ENCODE measurements around the gene ADCY1. TPM values are rescaled to one million over a fixed set of nuclear protein-coding genes. Genes with fewer than 3 reads are reported as not detected.

The ADCY1 gene
- total and polyA plus RNA-seq, 4 donors = 0.33 to 20.1 (median 4.1) TPM

DNA sequence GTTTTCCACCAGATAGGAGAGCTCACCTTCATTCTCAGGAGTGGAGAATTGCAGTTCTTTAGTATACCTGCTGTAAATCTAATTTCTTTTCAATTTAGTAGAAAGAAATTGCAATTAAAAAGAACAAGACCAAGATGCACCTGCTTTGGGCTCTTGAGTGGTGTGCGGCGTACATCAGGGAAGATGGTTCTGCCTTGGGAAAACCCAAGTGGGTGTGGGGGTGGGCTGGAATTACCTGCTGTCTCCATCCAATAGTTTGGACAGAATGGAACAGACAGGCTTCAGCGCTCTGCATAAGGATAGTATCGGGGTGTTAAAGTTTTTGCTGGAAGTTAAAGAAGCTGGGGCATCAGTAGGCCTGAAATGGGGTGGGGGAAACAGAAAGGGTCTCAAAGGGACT is 7.2 kb upstream of the ADCY1 start:
- TF ChIP-seq RAD21 (IDR thresholded peaks at IDR 0.05) (no peak), EGR1 (IDR thresholded peaks at IDR 0.05; ENCODE audit: low read depth in 2 of 2) (no peak), GABPA (IDR thresholded peaks at IDR 0.05 in 1 of 2, conservative IDR thresholded peaks at IDR 0.05 in 1 of 2) (no peak)
- no peaks in the 10 kb centered on the region for H3K36me3 ChIP-seq (ENCODE audit: control insufficient read depth in 4 of 4, insufficient read depth in 3 of 4, low read depth in 1 of 4, low read length in 3 of 4)
- no peak overlapping the region for H3K27ac ChIP-seq (ENCODE audit: low read depth in 1 of 2, low read length in 2 of 2)
- no peak overlapping the region for H3K4me3 ChIP-seq (ENCODE audit: low read depth in 1 of 3, low read length in 3 of 3)
- 95% methylated on average over 4 of the region's 4 CpGs for WGBS
- H3K27me3 ChIP-seq (ENCODE audit: control insufficient read depth in 4 of 4, insufficient read depth in 4 of 4, low read length in 3 of 4) = no peaks in the 10 kb centered on the region
- H3K9ac ChIP-seq (ENCODE audit: low read depth in 1 of 2, low read length in 2 of 2) = no peak overlapping the region
- H3K4me1 ChIP-seq (ENCODE audit: control insufficient read depth in 4 of 4, insufficient read depth in 4 of 4, low read length in 3 of 4) = no peaks in the 10 kb centered on the region
- no peaks in the 10 kb centered on the region for H3K9me3 ChIP-seq (ENCODE audit: control insufficient read depth in 4 of 4, low read length in 3 of 4)
- no peak for DNase-seq (ENCODE audit: low spot score)

DNA sequence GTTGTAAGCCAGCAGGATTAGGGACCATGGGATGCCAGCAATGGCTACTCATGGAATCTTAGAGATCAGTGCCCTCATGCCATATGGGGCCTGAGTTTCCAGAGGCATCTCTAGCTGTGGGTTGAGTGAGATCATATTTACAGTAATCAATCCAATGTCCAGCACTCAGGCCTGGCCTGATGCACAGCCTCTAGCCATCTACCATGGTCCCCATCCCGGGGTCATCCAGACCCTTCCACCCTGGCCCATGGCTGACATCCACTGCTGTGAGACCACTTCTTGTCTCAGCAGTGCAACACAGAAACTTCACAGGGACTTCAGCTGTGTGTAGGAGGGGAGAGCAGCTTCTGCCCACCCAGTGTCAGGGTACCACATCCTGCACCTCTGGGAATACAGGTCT is 6.5 kb upstream of the ADCY1 start:
- Histone ChIP-seq H3K36me3 (ENCODE audit: control insufficient read depth in 4 of 4, insufficient read depth in 3 of 4, low read depth in 1 of 4, low read length in 3 of 4) (no peaks in the 10 kb centered on the region), H3K9ac (ENCODE audit: low read depth in 1 of 2, low read length in 2 of 2) (no peak overlapping the region), H3K4me1 (ENCODE audit: control insufficient read depth in 4 of 4, insufficient read depth in 4 of 4, low read length in 3 of 4) (no peaks in the 10 kb centered on the region), H3K27ac (ENCODE audit: low read depth in 1 of 2, low read length in 2 of 2) (no peak overlapping the region), H3K9me3 (ENCODE audit: control insufficient read depth in 4 of 4, low read length in 3 of 4) (no peaks in the 10 kb centered on the region), H3K4me3 (ENCODE audit: low read depth in 1 of 3, low read length in 3 of 3) (no peak overlapping the region), H3K27me3 (ENCODE audit: control insufficient read depth in 4 of 4, insufficient read depth in 4 of 4, low read length in 3 of 4) (no peaks in the 10 kb centered on the region)
- 84% methylated on average over 1 of the region's 1 CpG for WGBS
- no peak for TF ChIP-seq TAF1 (conservative IDR thresholded peaks at IDR 0.05)
- no peak for TF ChIP-seq JUND (IDR thresholded peaks at IDR 0.05)
- TF ChIP-seq, protein P1, sequence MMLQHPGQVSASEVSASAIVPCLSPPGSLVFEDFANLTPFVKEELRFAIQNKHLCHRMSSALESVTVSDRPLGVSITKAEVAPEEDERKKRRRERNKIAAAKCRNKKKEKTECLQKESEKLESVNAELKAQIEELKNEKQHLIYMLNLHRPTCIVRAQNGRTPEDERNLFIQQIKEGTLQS (IDR thresholded peaks at IDR 0.05) = no peak
- TF ChIP-seq FOXA1 (IDR thresholded peaks at IDR 0.05) = no peak
- TF ChIP-seq, protein P2, sequence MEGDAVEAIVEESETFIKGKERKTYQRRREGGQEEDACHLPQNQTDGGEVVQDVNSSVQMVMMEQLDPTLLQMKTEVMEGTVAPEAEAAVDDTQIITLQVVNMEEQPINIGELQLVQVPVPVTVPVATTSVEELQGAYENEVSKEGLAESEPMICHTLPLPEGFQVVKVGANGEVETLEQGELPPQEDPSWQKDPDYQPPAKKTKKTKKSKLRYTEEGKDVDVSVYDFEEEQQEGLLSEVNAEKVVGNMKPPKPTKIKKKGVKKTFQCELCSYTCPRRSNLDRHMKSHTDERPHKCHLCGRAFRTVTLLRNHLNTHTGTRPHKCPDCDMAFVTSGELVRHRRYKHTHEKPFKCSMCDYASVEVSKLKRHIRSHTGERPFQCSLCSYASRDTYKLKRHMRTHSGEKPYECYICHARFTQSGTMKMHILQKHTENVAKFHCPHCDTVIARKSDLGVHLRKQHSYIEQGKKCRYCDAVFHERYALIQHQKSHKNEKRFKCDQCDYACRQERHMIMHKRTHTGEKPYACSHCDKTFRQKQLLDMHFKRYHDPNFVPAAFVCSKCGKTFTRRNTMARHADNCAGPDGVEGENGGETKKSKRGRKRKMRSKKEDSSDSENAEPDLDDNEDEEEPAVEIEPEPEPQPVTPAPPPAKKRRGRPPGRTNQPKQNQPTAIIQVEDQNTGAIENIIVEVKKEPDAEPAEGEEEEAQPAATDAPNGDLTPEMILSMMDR (IDR thresholded peaks at IDR 0.05; ENCODE audit: low read depth, low read length, missing input control) = no peak
- TF ChIP-seq SP1 (IDR thresholded peaks at IDR 0.05) = no peak
- no peak for TF ChIP-seq HNF4G (IDR thresholded peaks at IDR 0.05)
- TF ChIP-seq EGR1 (IDR thresholded peaks at IDR 0.05; ENCODE audit: low read depth in 2 of 2) = no peak
- TF ChIP-seq, protein P3, sequence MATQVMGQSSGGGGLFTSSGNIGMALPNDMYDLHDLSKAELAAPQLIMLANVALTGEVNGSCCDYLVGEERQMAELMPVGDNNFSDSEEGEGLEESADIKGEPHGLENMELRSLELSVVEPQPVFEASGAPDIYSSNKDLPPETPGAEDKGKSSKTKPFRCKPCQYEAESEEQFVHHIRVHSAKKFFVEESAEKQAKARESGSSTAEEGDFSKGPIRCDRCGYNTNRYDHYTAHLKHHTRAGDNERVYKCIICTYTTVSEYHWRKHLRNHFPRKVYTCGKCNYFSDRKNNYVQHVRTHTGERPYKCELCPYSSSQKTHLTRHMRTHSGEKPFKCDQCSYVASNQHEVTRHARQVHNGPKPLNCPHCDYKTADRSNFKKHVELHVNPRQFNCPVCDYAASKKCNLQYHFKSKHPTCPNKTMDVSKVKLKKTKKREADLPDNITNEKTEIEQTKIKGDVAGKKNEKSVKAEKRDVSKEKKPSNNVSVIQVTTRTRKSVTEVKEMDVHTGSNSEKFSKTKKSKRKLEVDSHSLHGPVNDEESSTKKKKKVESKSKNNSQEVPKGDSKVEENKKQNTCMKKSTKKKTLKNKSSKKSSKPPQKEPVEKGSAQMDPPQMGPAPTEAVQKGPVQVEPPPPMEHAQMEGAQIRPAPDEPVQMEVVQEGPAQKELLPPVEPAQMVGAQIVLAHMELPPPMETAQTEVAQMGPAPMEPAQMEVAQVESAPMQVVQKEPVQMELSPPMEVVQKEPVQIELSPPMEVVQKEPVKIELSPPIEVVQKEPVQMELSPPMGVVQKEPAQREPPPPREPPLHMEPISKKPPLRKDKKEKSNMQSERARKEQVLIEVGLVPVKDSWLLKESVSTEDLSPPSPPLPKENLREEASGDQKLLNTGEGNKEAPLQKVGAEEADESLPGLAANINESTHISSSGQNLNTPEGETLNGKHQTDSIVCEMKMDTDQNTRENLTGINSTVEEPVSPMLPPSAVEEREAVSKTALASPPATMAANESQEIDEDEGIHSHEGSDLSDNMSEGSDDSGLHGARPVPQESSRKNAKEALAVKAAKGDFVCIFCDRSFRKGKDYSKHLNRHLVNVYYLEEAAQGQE (IDR thresholded peaks at IDR 0.05) = no peak
- TF ChIP-seq, protein P4, sequence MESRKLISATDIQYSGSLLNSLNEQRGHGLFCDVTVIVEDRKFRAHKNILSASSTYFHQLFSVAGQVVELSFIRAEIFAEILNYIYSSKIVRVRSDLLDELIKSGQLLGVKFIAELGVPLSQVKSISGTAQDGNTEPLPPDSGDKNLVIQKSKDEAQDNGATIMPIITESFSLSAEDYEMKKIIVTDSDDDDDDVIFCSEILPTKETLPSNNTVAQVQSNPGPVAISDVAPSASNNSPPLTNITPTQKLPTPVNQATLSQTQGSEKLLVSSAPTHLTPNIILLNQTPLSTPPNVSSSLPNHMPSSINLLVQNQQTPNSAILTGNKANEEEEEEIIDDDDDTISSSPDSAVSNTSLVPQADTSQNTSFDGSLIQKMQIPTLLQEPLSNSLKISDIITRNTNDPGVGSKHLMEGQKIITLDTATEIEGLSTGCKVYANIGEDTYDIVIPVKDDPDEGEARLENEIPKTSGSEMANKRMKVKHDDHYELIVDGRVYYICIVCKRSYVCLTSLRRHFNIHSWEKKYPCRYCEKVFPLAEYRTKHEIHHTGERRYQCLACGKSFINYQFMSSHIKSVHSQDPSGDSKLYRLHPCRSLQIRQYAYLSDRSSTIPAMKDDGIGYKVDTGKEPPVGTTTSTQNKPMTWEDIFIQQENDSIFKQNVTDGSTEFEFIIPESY (IDR thresholded peaks at IDR 0.05) = no peak
- TF ChIP-seq RAD21 (IDR thresholded peaks at IDR 0.05) = no peak
- TF ChIP-seq GABPA (IDR thresholded peaks at IDR 0.05 in 1 of 2, conservative IDR thresholded peaks at IDR 0.05 in 1 of 2) = no peak
- no peak for TF ChIP-seq HNF4A (conservative IDR thresholded peaks at IDR 0.05)
- no peak for TF ChIP-seq FOXA2 (IDR thresholded peaks at IDR 0.05)
- TF ChIP-seq NR2F2 (IDR thresholded peaks at IDR 0.05) = no peak
- TF ChIP-seq, protein P5, sequence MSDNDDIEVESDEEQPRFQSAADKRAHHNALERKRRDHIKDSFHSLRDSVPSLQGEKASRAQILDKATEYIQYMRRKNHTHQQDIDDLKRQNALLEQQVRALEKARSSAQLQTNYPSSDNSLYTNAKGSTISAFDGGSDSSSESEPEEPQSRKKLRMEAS (IDR thresholded peaks at IDR 0.05) = no peak
- TF ChIP-seq YY1 (IDR thresholded peaks at IDR 0.05) = no peak
- TF ChIP-seq RXRA (IDR thresholded peaks at IDR 0.05) = no peak
- DNase-seq (ENCODE audit: low spot score) = no peak

Data from liver (tissue), 9 donors.